CD4-positive, alpha-beta T cell treated with Interleukin-6 for 4 hours (primary cell): Measurements from ENCODE around the gene ESCO1.

Experiments used
- DNase-seq: peaks from one replicate; pipeline ENCODE4 v3.0.0-alpha.2; 2020; ENCODE audit warnings: mixed read lengths

The ESCO1 gene

GRCh38 chr18:21484851-21485636 is 115.5 kb downstream of the ESCO1 start:
- no peak for DNase-seq

- no peak for DNase-seq
Observed at GRCh38 chr18:21483051-21483450, 117.5 kb downstream of the ESCO1 start.

GRCh38 chr18:21481739-21482138 is 118.8 kb downstream of the ESCO1 start:
- DNase-seq, result no peak

GRCh38 chr18:21479721-21480120 is 120.8 kb downstream of the ESCO1 start:
- DNase-seq, result no peak
